ENCODE data around the gene EVA1C. TPM values are rescaled to one million over a fixed set of nuclear protein-coding genes. Genes with fewer than 3 reads are reported as not detected.

The EVA1C gene
- total RNA-seq, 1 experiment from 2014 or later, result 29.3 TPM

- Histone ChIP-seq H3K9me2 (ENCODE audit: insufficient read depth) (no peaks in the 10 kb centered on the region), H3K9me3 (ENCODE audit: control insufficient read depth in 1 of 2, insufficient read depth in 1 of 2, low read depth in 1 of 2, low read length in 2 of 2) (no peaks in the 10 kb centered on the region), H3K4me3 (replicated peaks in 1 of 2; ENCODE audit: low read depth in 1 of 2, low read length in 2 of 2) (peak overlapping the region; percentile 97), H3K4me1 (ENCODE audit: control insufficient read depth in 1 of 2, insufficient read depth in 2 of 2, low read length in 2 of 2) (peaks cover 13 to 18% of the 10 kb centered on the region in 2 experiments; a peak in 3 of 4 replicates), H3K4me2 (ENCODE audit: low read length) (peak overlapping the region; percentile 90), H4K20me1 (ENCODE audit: insufficient read depth) (peaks cover 5% of the 10 kb centered on the region; the same call in 1 of the 2 replicates), H3K27me3 (ENCODE audit: insufficient read depth, low read length) (no peaks in the 10 kb centered on the region), H3K36me3 (ENCODE audit: control insufficient read depth in 1 of 2, insufficient read depth in 2 of 2, low read length in 2 of 2) (peaks cover 0 to 4% of the 10 kb centered on the region in 2 experiments; a peak in 2 of 4 replicates), H3K27ac (ENCODE audit: low read depth, low read length) (peak overlapping the region; percentile 84), H3K9ac (ENCODE audit: low read length) (peak overlapping the region; percentile 82), H3K79me2 (ENCODE audit: insufficient read depth, low read length) (peaks cover 37% of the 10 kb centered on the region), H2AFZ (ENCODE audit: low read depth, low read length, poor library complexity, severe bottlenecking) (peak overlapping the region; percentile 47)
- ChIA-PET CTCF (interaction anchor here (1.1 kb wide), 1 partner anchor 207 kb away, joined by 8 read pairs; no protein-coding TSS in a partner anchor), RAD21 (ENCODE audit: low non-redundant PET in 1 of 2, low total read pairs in 2 of 2, uncharacterized antibody in 2 of 2, unreplicated experiment in 2 of 2) (interaction anchor here (1.4 kb wide), 2 partner anchors 207 to 208 kb away, joined by 5 to 6 read pairs; no protein-coding TSS in a partner anchor), POLR2A (interaction anchor here (0.8 to 1.7 kb wide), 2 partner anchors 17 to 207 kb away, joined by 3 to 4 read pairs; no protein-coding TSS in a partner anchor)
- DNase-seq (ENCODE audit: low read depth, low spot score), result no peak
- BruUV-seq (replicated peaks), result no TSS peak
- intact Hi-C loops (cut with micrococcal nuclease), result loop anchor here (1.0 kb wide), 1 partner anchor 18 kb away; no protein-coding TSS in a partner anchor
- no peak for ATAC-seq
- TF ChIP-seq MAX (IDR thresholded peaks at IDR 0.05), result 0 out of 2 replicates have a peak, but pooled peaks have one; percentile 29
- no peak for TF ChIP-seq CBX3 (IDR thresholded peaks at IDR 0.05; ENCODE audit: low read depth)
- TF ChIP-seq CEBPB (IDR thresholded peaks at IDR 0.05; ENCODE audit: low read depth), result no peak
Measured at GRCh38 chr21:32393677-32394001, 18.9 kb upstream of the EVA1C start.

- TF ChIP-seq RAD21 (IDR thresholded peaks at IDR 0.05; ENCODE audit: low read depth) (peak; percentile 81), FOSL1 (IDR thresholded peaks at IDR 0.05; ENCODE audit: low read depth) (no peak), CTCF (IDR thresholded peaks at IDR 0.05 in 2 of 3, conservative IDR thresholded peaks at IDR 0.05 in 1 of 3; ENCODE audit: borderline replicate concordance in 1 of 3, insufficient read depth in 1 of 3, low read depth in 2 of 3, low read length in 2 of 3) (peak; percentile 58 to 83 (median 65); a peak in 5 of 6 replicates)
- ChIA-PET RAD21 (ENCODE audit: low non-redundant PET in 1 of 2, low total read pairs in 2 of 2, uncharacterized antibody in 2 of 2, unreplicated experiment in 2 of 2) (interaction anchor here (0.6 to 2.6 kb wide), 5 partner anchors 166 to 206 kb away, joined by 3 to 11 read pairs (median 4); no protein-coding TSS in a partner anchor), CTCF (interaction anchor here (0.8 to 4.4 kb wide), 9 partner anchors 9 to 196 kb away, joined by 3 to 68 read pairs (median 10); partner anchors contain the start of genes EVA1C and URB1), POLR2A (no interaction called here)
- H3K4me1 ChIP-seq (ENCODE audit: control insufficient read depth in 1 of 2, insufficient read depth in 2 of 2, low read length in 2 of 2), result peaks cover 3 to 5% of the 10 kb centered on the region in 2 experiments; a peak in 3 of 4 replicates
- no peaks in the 10 kb centered on the region for H3K36me3 ChIP-seq (ENCODE audit: control insufficient read depth in 1 of 2, insufficient read depth in 2 of 2, low read length in 2 of 2)
- H3K9me2 ChIP-seq (ENCODE audit: insufficient read depth), result no peaks in the 10 kb centered on the region
- no TSS peak for BruUV-seq (replicated peaks)
- intact Hi-C loops (cut with micrococcal nuclease), result loop anchor here (1.0 kb wide), 2 partner anchors 175 to 198 kb away; no protein-coding TSS in a partner anchor
- no peaks in the 10 kb centered on the region for H3K79me2 ChIP-seq (ENCODE audit: insufficient read depth, low read length)
- H4K20me1 ChIP-seq (ENCODE audit: insufficient read depth), result no peaks in the 10 kb centered on the region
- ATAC-seq, result peak; percentile 95
- peak overlapping the region; percentile 71 for H2AFZ ChIP-seq (ENCODE audit: low read depth, low read length, poor library complexity, severe bottlenecking)
- no peak overlapping the region for H3K9ac ChIP-seq (ENCODE audit: low read length)
- peak overlapping the region; percentile 13; the same call in 1 of the 2 replicates for H3K4me2 ChIP-seq (ENCODE audit: low read length)
- no peaks in the 10 kb centered on the region for H3K27me3 ChIP-seq (ENCODE audit: insufficient read depth, low read length)
- H3K9me3 ChIP-seq (ENCODE audit: control insufficient read depth in 1 of 2, insufficient read depth in 1 of 2, low read depth in 1 of 2, low read length in 2 of 2), result no peaks in the 10 kb centered on the region
- no peak for DNase-seq (ENCODE audit: low read depth, low spot score)
- no peak overlapping the region for H3K4me3 ChIP-seq (replicated peaks in 1 of 2; ENCODE audit: low read depth in 1 of 2, low read length in 2 of 2)
- H3K27ac ChIP-seq (ENCODE audit: low read depth, low read length), result no peak overlapping the region
Measured at GRCh38 chr21:32403201-32403777, 9.2 kb upstream of the EVA1C start.

All from HCT116 (cell line).